GM12864 (cell line): Measurements from ENCODE around the gene NXPH2.
"Not testable (repeated sequence)": the region's sequence is repeated elsewhere in the genome, so short reads cannot be mapped to it uniquely, and the experiment has no call there.

Experiments used
- DNase-seq: peaks from one replicate; pipeline ENCODE4 v3.0.0-alpha.2; 2011; ENCODE audit warnings: low read depth
- H3K4me3 ChIP-seq: 2 replicates; pipeline ENCODE4 v1.5.1; 2011; ENCODE audit warnings: mild to moderate bottlenecking, low read depth, low read length, control low read depth
- TF ChIP-seq, protein P1 (sequence below): IDR thresholded peaks from 2 replicates; pipeline ENCODE4 v1.5.1; 2011; ENCODE audit warnings: low read depth, mild to moderate bottlenecking, moderate library complexity, low read length, control low read depth, inconsistent platforms; ENCODE audit errors: missing control alignments

NXPH2 gene

DNA sequence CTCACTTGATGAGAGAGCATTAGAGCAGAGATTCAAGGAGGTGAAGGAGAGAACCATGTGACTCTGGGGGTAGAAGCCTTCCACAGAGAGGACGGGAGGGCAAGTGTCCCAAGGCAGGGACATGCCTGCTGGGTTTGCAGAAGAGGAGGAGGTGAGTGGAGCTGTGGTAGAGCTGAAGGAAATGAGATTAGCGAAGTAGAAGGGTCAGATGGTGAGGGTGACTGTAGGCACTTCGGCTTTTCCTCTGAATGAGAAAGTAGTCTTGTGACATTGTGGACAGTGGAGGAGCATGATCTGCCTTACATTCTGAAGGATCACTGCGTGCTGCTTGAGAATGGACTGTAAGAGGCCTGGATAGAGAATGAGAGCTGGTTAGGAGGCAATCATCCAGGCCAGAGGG, 126.0 kb downstream of the NXPH2 start:
- no peak overlapping the region for H3K4me3 ChIP-seq
- no peak for DNase-seq
- TF ChIP-seq, protein P1, sequence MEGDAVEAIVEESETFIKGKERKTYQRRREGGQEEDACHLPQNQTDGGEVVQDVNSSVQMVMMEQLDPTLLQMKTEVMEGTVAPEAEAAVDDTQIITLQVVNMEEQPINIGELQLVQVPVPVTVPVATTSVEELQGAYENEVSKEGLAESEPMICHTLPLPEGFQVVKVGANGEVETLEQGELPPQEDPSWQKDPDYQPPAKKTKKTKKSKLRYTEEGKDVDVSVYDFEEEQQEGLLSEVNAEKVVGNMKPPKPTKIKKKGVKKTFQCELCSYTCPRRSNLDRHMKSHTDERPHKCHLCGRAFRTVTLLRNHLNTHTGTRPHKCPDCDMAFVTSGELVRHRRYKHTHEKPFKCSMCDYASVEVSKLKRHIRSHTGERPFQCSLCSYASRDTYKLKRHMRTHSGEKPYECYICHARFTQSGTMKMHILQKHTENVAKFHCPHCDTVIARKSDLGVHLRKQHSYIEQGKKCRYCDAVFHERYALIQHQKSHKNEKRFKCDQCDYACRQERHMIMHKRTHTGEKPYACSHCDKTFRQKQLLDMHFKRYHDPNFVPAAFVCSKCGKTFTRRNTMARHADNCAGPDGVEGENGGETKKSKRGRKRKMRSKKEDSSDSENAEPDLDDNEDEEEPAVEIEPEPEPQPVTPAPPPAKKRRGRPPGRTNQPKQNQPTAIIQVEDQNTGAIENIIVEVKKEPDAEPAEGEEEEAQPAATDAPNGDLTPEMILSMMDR = no peak

DNA sequence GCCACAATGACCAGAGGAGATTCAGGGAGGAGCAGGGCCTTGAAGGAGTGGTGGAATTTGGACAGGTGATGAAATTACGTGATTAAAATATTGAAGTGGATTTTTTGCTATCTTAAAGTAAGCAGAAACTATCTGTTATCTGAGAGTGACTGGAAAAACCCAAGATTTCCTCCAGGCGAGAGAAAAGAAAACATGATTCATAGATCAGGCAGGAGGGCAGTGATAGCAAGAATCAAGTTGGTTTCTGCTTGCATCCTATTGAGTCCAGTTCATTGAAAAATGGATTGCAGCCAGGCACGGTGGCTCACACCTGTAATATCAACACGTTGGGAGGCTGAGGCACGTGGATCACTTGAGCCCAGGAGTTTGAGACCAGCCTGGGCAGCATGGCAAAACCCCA, 127.8 kb downstream of the NXPH2 start:
- DNase-seq = no peak
- TF ChIP-seq, protein P1 = no peak

DNA sequence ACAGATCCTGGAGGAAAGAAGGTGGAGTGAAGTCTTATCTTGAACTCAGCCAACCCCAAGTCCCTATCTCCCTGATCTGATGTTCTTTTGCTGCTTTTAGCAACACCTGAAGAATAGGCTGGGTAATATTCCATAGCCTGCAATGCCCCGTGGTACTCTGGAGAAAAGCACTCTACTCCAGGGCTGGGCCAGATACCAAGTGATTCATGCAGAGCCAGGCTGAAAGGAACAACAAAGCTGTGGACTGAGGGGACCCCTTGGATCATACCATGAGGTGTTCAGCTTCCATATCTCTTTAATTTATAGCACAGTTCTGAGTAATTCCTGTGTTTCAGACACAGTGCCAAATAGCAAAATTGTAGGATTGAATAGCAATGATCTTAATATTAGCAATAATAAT, 130.6 kb downstream of the NXPH2 start:
- TF ChIP-seq, protein P1 = no peak
- no peak overlapping the region for H3K4me3 ChIP-seq
- DNase-seq = no peak

More for the DNA sequence above, 127.8 kb downstream of the NXPH2 start:
- no peak overlapping the region for H3K4me3 ChIP-seq

DNA sequence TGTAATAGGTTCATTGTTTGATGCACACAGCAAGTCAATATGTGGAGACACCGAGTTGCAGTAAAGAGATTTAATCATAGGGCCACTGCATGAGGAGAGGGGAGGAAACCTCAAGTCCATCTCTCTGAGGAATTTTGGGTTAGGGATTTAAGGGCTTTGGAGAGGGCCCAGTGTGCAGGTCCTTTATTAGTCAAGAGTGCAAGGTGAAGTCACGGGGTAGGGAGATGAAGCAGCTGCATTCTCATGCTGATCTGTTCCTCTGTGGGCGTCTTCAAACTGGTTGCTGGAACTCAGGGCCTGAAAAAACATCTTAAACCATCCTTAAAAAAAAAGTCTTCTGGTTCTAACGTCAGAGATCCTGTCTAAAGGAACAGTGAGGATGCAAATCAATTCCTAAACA, 131.6 kb downstream of the NXPH2 start:
- H3K4me3 ChIP-seq = no peak overlapping the region
- no peak for DNase-seq
- TF ChIP-seq, protein P1 = no peak

DNA sequence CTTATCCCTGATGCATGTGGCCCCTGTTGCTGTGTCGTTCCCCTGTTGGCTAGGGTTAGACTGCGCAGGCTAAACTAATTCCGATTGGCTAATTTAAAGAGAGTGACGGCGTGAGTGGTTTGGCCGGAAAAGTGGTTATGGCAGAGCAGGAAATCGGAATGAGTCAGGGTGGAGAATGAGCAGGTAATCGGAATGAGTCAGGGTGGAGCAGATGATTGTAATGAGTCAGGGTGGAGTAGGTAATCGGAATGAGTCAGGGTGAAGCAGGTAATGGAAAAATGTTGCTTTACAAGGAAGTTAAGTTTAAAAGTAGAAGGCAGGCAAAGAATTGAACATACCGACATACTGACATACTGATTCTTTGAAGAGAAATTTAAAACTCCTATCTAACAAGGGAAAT, 135.4 kb downstream of the NXPH2 start:
- H3K4me3 ChIP-seq, DNase-seq: not testable (repeated sequence)

DNA sequence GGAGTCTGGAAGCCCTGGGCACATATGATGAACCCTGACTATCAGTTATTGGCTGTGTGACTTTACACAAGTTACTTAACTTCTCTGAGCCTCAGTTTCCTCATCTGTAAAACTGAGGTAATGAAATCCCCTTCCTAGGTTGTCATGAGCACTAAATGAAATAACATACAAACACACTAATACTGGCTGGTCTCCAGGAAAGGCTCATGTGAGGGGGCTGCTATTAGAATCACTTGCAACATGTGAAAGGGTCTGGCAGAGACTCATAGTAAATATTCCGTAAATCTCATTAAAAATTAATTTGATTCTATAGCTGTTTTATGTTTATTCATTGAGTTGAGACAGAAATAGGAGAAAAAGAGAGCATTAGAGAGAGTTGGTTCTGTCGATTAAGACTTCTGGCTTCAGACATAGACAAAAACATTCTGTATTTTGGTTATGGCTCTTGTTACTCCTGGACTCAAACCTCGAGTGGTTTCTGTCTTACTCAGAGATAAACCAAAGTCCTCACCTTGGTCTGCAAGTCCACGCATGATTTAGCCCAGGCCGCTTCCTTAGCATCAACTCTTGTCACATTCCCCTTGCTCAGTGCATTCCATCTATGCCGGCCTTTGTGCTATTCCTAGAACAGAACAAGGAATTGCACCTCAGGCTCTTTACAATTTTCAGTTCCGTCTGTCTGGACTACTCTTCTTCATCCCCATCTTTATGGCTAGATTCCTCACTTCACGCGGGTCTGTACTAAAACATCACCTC, 139.1 kb downstream of the NXPH2 start:
- no peak overlapping the region for H3K4me3 ChIP-seq
- TF ChIP-seq, protein P1 = no peak
- DNase-seq = no peak

DNA sequence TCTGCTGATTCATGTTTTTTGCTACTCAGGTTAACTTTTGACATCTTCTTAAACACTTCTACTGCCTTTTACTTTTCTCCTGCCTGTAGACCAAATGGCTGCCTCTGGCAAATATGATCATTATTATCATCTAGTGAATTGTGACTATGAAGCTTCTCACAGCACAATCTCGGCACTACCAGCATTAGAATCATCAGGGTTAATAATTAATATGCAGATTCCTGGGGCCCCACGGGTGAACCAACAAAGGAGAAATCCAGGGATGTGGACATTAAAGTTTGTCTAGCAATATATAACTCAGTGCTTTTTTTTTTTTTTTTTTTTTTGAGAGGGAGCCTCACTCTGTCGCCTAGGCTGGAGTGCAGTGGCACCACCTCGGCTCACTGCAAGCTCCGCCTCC, 142.5 kb downstream of the NXPH2 start:
- TF ChIP-seq, protein P1 = no peak
- H3K4me3 ChIP-seq = no peak overlapping the region
- DNase-seq = no peak
